22Rv1 (cell line): Measurements from ENCODE around the gene TMEM95.
A peak's percentile ranks its signal among the peaks of the same experiment; 100 is the strongest.

Experiments used
- H3K27ac ChIP-seq: fragments of 450-650 bp; 2 replicates; pipeline ENCODE4 v1.5.1; 2017
- ZFX ChIP-seq: fragments of 450-650 bp; IDR thresholded peaks from 2 replicates; pipeline ENCODE4 v1.6.1; 2017; ENCODE audit warnings: antibody characterized with exemption, borderline replicate concordance
- TF ChIP-seq, protein P1 (sequence below): fragments of 450-650 bp; IDR thresholded peaks from 2 replicates; pipeline ENCODE4 v1.5.1; 2017; ENCODE audit warnings: mild to moderate bottlenecking

TMEM95 gene

DNA sequence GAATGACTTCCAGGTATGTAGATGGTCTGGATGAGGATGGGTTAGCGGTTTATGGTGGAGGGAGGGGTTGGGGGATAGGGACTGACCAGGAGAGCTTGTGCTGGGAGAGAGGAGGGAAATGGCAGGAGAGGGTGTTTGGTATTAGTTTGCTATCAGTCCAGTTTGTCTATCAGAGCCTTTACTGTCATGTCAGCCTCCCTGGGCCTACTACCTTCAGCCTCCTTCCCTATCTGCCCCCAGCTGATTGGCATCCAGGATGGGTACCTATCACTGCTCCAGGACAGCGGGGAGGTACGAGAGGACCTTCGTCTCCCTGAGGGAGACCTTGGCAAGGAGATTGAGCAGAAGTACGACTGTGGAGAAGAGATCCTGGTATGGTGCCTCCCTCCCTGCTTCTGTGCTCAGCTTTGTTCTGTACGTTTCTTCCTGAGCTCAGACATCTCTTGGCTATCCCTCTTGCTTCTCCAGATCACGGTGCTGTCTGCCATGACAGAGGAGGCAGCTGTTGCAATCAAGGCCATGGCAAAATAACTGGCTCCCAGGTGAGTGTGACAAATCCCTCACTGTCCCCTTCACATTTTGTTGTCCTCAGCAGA lies 43.7 kb upstream of the TMEM95 start:
- TF ChIP-seq, protein P1, sequence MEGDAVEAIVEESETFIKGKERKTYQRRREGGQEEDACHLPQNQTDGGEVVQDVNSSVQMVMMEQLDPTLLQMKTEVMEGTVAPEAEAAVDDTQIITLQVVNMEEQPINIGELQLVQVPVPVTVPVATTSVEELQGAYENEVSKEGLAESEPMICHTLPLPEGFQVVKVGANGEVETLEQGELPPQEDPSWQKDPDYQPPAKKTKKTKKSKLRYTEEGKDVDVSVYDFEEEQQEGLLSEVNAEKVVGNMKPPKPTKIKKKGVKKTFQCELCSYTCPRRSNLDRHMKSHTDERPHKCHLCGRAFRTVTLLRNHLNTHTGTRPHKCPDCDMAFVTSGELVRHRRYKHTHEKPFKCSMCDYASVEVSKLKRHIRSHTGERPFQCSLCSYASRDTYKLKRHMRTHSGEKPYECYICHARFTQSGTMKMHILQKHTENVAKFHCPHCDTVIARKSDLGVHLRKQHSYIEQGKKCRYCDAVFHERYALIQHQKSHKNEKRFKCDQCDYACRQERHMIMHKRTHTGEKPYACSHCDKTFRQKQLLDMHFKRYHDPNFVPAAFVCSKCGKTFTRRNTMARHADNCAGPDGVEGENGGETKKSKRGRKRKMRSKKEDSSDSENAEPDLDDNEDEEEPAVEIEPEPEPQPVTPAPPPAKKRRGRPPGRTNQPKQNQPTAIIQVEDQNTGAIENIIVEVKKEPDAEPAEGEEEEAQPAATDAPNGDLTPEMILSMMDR = no peak
- no peak for TF ChIP-seq ZFX
- peak overlapping the region; percentile 99 for H3K27ac ChIP-seq

DNA sequence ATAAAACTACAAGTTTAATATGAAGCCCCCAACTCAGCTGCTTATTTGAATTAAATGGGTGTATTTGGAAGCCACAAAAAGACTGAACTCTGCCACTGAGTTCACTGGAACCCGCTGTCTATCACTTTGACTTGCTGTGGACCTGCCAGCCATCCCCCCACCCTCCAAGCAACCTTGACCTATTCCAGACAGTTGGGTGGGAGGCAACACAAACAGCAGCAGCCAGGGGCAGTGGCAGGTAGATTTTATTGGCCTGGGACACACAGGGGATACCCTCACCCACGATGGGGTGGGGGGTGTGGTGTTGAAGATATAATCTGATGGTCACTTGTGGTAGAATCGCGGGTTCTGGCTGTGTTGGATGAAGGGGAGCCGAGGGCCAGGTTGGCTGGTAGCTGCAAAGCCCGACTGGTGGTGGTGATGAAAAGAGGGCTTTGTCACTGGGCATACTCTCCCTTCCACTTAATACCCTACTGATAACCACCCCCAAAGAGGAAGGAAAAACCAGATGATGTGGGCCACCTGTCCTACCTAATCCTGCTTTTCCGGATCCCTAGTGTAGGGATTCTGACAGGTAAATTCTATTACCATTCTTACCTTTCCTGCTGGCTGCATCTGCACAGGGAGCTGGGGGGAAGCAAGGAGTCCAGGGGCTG lies 42.4 kb upstream of the TMEM95 start:
- H3K27ac ChIP-seq = peak overlapping the region; percentile 99
- TF ChIP-seq, protein P1 = no peak
- TF ChIP-seq ZFX = no peak

DNA sequence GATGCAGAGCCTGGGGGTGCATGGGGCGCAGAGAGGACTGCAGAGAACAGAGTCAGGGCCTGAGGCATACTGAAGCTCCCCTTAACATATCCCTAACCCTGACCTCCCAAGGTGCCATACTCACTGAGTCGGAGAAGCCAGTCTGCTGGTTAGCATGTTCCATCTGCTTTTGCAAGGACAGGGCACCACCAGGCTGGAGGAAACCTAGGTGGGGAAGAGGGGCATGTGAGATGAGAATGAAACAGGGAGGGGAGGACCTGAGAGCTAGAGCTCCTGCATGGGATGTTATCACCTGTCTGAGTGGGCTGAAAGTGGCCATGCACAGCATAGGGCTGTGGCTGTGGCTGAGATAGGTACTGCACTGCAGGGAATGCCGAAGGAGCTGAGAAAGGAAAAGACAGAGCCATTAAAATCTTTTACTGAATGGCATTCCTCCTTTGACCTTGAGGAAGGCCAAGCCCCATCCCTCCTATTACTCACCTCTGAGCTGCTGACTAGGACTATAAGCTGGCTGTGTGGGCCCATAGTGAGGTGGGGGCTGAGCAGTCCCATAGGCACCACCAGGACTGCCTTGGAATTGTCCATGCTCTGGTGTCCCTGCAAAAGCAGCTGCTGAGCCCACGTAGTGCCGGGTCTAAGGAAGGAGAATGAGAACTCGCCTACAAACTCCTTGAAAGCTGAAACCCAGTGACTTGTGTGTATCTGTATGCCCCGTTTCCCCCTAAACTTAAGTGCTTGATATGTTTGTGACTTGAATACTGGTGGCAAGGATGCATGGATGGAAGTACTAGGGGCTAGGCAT lies 41.7 kb upstream of the TMEM95 start:
- TF ChIP-seq, protein P1 = peak; percentile 25; the same call in 1 of the 2 replicates
- TF ChIP-seq ZFX = no peak
- H3K27ac ChIP-seq = peak overlapping the region; percentile 99

DNA sequence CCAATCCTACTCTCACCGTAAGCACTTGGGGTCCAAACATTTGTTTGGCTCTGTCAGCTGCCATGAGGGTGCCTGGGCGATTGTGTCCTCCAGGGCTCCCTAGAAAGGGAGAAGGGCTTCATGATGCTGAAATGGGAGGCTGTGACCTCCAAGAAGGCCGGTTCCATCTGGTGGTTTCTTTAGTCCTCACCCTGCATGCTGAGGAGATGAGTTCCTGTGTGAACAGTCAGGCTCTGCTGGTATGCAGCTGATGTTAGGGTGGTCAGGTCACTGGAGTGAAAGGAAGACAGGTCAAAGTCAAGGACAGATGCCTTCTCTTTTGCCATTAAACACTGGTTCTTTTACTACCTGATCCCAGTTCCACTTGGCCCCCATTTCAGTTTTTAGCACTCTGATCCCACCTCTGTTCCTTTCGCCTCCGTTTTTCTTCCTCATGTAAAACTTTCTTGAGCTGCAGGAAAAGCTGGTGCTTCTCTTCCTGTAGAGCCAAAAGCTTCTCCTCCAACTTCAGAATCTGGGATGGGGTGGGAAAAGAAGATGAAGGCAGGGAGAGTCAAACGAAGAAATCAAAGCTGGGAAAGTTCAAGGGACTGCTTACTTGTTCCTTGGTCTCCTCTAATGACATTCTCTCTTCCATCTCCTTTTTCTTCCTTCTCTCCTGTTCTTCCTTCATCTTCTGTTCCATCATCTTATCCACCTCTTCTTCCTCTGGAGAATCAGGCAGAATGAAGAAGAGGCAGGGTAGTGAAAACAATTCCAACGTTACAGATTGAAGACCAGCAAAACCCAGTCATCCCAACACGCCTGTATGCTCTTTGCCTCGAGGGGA lies 40.9 kb upstream of the TMEM95 start:
- H3K27ac ChIP-seq = peak overlapping the region; percentile 99
- TF ChIP-seq, protein P1 = no peak
- no peak for TF ChIP-seq ZFX

DNA sequence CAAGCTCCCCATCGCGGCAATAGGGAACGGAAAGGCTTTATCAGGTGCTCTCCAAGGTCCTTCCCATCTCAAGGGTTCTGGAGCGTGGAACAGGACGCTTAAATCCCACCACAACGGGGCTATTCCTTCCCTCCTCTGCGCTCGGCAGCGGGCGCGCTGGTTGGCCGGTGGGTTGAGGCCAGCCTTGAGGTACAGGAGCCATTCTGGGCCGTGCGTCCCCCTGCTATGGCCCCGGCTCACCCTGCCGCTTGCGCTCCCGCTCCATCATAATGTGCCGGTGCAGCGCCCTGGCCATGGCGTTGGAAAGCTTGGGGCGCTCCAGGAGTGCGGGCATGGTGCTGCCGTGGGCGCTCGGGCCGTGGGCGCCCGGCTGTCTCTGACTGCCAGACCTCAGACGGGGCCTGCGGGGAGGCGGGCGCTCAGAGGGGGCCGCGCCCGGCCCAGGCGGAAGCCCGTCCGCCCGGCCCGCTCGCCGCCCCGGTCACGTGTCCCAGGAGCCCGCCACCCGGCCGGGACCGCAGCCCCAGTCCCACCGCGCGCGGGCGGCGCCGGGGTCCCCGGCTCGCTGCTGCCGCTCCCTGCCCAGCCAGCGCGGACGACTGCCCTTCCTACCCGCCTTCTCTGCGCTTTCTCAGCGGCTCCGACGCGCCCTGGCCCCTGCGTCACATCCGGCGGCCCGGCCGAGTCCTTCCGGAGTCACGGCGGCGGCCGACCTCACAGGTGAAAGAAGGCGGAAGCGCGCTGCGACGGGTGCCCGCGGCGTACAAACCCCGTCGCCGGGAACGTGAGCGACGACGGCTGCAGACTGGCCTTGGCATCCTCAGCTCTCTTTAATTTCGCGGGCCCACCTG lies 40.0 kb upstream of the TMEM95 start, which contains the start of gene GPS2:
Gene GPS2, minus strand, starts transcription at position 642 of the 851 bp plus-strand sequence. Its CDS starts 308 bp downstream, at position 334.
- no peak for TF ChIP-seq ZFX
- TF ChIP-seq, protein P1 = no peak
- peak within 1 kb of the TSS; percentile 99 for H3K27ac ChIP-seq

DNA sequence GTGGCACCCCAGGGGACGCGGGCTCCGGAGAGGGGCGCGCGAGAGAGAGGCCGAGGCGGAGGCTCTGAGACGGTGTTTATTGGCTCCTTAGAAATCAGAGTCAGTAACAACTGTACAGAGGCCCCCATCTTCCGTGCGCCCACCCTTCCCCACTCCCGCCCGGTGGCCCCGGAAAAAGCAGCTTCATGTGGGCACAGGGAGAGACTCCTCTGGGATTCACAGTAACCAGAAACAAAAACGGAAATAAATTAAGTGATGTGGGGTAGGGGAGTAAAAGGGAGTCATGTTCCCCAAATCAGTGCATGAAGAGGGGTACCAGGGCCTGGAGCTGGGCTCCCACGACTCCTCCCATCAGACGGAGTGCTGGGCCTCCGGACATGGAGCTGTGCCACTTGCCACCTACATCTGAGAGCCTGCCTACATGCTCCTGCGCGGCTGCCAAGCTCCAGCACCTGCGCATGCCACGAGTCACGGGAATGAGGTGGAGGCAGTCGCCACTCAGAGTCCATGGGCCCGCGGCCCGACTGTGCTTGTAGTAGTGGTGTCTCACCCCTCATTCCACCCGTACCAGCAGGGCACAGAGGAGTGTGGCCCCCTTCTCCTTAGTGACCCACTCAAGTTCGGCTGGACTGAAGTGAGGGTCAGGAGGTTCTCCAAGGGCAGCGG lies 39.3 kb upstream of the TMEM95 start:
- TF ChIP-seq, protein P1 = no peak
- peak overlapping the region; percentile 99 for H3K27ac ChIP-seq
